Measurements from ENCODE around the gene EVI5L. TPM values are rescaled to one million over a fixed set of nuclear protein-coding genes. Genes with fewer than 3 reads are reported as not detected.

Gene EVI5L
- total and polyA plus RNA-seq, 2 of the 8 experiments (the other 6 are each of a cell fraction or from before 2014, with no cell fraction given) = 7.2 to 11.0 TPM

DNA sequence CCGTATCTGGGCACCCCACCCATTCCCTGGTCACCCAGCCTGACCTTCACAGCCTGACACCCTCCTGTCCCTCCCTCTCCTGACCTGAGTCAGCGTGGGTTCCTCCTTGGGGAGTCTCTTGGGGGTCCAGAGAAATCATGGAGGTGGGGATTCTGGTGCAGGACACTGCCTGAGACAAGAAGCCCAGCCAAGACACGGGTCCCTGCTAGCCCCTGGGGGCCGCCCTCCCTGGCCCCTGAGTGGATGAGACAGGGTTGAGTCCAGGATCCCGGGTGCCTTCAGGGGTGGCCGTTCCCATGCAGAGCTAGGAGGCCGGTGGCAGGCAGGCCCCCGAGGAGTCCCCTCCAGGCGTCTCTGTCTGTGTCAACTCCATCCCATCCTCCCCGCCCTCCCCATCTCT is 75.2 kb downstream of the EVI5L start (continued):
- TF ChIP-seq CREB1 (IDR thresholded peaks at IDR 0.05) (no peak), TBP (IDR thresholded peaks at IDR 0.05; ENCODE audit: low read depth, low read length) (no peak), SAP30 (IDR thresholded peaks at IDR 0.05; ENCODE audit: insufficient read depth, insufficient replicate concordance, low read length) (no peak), NANOG (IDR thresholded peaks at IDR 0.05; ENCODE audit: insufficient read depth, low read depth, low read length, poor library complexity, severe bottlenecking) (no peak)
- TF ChIP-seq, protein P1, sequence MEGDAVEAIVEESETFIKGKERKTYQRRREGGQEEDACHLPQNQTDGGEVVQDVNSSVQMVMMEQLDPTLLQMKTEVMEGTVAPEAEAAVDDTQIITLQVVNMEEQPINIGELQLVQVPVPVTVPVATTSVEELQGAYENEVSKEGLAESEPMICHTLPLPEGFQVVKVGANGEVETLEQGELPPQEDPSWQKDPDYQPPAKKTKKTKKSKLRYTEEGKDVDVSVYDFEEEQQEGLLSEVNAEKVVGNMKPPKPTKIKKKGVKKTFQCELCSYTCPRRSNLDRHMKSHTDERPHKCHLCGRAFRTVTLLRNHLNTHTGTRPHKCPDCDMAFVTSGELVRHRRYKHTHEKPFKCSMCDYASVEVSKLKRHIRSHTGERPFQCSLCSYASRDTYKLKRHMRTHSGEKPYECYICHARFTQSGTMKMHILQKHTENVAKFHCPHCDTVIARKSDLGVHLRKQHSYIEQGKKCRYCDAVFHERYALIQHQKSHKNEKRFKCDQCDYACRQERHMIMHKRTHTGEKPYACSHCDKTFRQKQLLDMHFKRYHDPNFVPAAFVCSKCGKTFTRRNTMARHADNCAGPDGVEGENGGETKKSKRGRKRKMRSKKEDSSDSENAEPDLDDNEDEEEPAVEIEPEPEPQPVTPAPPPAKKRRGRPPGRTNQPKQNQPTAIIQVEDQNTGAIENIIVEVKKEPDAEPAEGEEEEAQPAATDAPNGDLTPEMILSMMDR (IDR thresholded peaks at IDR 0.05; ENCODE audit: control extremely low read depth in 1 of 3, insufficient read depth in 1 of 3, low read depth in 1 of 3, low read length in 3 of 3) = no peak
